NCI-H69 (cell line): Measurements from ENCODE around the gene VEZT.

Source experiments
- DNase-seq: peaks from one replicate; lab custom pipeline; 2025; lab: John Stamatoyannopoulos, UW

The VEZT gene, protein sequence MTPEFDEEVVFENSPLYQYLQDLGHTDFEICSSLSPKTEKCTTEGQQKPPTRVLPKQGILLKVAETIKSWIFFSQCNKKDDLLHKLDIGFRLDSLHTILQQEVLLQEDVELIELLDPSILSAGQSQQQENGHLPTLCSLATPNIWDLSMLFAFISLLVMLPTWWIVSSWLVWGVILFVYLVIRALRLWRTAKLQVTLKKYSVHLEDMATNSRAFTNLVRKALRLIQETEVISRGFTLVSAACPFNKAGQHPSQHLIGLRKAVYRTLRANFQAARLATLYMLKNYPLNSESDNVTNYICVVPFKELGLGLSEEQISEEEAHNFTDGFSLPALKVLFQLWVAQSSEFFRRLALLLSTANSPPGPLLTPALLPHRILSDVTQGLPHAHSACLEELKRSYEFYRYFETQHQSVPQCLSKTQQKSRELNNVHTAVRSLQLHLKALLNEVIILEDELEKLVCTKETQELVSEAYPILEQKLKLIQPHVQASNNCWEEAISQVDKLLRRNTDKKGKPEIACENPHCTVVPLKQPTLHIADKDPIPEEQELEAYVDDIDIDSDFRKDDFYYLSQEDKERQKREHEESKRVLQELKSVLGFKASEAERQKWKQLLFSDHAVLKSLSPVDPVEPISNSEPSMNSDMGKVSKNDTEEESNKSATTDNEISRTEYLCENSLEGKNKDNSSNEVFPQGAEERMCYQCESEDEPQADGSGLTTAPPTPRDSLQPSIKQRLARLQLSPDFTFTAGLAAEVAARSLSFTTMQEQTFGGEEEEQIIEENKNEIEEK

DNA sequence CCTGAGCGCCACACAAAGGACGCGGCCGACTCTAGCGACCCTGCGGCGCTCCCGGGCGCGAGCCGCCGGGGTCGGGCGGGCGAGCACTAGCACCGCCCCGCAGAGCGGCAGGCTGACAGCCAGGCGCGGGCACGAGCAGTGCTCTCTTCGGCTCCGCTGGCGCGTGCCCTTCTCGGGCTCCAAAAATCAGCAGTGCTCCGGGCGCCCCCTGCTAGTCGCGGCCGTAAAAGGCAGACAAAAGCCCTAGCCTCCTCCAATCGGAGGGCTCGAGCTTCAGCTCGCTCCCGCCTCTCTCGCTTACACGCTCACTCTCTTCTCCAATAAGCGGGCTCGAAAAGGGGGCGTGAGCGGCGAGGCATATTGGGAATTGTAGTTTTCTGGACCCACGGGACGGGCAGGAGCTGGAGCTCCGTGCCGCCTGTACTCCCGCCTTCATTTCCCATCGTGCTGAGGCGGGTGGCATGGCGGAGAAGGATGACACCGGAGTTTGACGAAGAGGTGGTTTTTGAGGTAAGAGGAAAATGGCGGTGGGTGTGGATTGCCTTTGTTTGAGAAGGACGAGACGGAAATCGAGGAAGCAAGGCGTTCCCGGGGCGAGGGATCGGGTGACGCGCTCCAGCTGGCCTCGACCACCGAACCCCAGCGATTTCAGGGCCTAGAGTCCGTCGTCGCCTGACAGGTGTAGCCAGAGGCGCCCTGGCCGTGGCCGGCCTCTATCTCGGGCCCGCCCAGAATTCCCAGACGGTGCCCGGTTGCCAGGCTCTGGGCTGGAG lies at the start of gene VEZT, which contains the start of gene FGD6:
Gene VEZT (plus strand): TSS at position 431 of the 773 bp plus-strand sequence. CDS start 44 bp downstream, at position 475.
Gene FGD6 (minus strand): TSS at position 91 of the 773 bp plus-strand sequence. CDS start 227 bp downstream, outside the sequence.
- DNase-seq, result peak; percentile 100

DNA sequence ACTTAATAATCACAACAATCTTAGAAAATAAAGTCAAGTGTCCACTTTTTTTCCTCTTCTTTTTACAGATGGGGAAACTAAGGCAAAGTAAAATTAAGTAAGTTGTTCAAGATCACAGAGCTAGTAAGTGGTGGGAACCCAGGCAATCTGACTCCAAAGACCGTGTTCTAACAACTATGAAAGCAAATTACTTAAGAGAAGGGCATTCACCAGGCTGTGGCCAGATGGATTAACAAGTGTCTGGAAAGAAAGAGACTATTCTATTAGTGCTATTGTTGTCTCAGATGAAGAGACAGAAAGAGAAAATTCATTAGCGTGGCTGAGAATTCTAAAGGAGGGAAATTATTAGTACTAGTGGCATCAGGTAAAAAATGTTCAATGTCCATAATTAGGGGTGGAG lies 48.9 kb upstream of the VEZT start:
- no peak for DNase-seq

DNA sequence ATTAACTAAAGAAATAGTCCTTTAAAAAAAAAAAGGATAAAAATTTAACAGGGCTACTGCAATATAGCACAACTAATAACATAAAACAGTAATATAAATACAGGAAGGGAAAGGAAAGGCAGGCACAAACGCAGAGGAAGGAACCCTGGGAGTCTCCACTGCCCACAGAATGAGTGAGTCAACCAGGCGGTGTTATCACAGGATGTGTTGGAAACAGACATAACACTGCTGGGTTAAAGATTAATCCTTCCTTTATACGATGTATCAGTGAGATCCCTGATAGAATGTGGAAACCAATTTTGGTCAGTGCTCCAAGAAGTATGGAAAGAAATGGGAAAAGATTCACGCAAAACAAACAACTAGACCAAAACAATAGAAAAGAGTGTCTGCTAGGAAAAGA lies 48.2 kb upstream of the VEZT start:
- no peak for DNase-seq

DNA sequence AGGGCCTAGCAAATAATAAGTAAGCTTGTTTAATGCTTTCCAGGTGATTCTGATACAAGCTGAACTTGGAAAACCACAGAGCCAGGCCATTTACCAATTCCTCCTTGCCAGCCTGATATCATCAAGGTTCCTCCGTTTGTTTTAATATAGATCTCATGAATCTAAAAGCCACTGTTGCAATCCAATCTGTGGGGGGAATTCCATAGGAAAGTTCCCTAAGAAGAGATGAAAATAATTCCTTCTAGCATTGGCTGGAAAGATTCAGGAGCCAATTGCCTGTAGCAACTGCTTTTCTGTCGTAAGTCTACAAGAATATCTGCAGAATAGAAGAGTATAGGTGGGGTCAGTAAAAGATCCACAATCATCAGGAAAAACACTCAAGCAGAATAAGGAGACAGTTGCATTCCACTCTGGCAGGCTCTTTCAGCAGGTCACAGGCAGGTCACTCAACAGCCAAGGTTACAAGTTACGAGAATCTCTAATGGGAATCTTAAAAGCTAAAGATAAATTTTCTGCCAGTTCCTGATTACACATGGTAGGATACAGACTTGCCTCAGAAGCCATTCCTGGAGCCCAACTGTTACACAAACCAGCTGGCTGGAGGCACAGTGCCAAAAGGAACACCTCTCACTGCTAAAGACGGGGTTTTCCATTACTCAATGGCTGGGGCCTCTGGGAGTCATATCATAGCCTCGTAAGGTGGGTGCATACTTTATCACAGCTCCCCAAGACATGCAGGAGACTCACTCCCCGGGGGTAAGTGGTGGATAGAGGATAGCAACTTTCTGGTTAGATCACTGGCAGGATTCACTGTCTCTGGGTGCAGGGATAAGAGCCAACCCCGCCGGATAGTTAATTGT lies 44.0 kb upstream of the VEZT start:
- DNase-seq, result peak; percentile 85

DNA sequence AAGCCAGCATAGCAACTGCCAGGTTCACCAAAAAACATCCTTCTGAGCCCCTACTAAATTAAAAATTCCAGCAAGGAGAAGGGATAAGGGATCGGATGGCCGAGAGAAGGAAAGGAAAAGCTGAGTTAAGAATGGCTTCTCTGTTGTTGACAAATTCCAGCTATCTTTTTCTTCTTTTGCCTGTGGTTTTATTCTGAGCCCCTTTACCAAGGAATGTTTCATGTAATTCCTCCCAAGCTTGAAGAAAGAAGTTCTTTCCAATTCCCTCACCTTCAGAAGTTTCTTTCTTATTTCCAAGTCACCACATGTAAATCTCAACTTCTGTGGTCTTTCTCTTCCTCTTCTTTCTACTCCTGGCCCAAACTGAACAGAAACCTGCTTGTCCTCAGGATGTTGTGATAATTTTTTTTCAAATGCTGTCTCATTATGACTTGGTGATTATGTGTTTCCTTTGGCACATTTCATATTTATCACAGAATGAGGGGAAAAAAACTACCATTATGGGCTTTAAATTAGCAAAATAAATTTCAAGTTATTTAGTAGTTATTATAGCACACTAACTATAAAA lies 40.3 kb upstream of the VEZT start:
- DNase-seq, result no peak

DNA sequence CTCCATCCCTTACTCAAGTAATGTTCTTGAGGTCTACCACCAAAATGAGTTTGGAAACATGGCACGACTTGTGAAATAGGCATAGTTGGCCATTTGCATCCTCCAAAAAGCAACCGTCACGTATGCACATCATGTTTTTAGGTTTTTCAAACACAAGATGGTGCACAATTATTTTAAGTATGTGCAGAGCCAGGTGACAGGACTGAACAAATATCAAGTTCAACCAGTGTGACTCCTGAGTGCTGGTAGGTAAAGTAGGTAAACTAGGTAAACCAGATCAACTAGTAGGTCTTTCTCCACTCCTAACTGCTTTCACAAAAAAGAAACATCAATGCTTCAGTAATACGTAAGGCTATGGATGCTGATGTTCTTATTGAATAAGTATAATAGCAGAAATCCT lies 39.5 kb upstream of the VEZT start:
- DNase-seq, result no peak

DNA sequence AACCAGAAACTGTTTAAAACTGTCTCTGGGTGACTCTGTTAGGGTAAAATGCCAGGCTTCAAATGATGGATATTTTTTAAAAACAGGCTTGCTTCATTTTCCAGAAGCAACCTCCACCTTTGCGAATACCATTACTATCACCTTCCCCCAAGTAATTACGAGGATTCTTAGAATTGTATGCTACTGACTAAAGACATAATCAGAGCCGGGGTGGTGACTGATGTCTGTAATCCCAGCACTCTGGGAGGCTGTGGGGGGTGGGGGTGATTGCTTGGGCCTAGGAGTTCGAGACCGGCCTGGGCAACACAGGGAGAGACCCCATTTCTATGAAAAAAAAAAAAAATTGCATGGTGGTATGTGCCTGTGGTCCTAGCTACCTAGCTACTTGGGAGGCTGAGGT lies 38.6 kb upstream of the VEZT start:
- DNase-seq, result no peak

DNA sequence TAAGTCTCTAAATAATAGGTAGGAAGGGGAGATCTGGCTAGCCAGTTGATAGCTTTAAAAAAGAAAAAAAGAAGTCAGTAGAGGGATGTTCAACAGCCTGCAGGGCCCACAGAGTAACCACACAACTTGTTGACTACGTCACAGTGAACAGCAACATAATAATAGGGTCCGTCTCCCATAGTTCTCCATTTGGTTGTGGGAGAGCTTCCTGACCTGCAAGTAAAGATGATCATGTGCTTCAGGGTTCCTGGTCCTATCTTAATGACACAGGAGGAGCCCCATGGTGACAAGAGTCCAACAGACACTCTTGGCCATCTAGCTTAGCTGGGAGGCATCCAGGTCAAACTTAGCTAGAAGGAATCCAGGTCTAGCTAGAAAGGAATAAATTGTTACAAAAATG lies 36.5 kb upstream of the VEZT start:
- peak; percentile 56 for DNase-seq

DNA sequence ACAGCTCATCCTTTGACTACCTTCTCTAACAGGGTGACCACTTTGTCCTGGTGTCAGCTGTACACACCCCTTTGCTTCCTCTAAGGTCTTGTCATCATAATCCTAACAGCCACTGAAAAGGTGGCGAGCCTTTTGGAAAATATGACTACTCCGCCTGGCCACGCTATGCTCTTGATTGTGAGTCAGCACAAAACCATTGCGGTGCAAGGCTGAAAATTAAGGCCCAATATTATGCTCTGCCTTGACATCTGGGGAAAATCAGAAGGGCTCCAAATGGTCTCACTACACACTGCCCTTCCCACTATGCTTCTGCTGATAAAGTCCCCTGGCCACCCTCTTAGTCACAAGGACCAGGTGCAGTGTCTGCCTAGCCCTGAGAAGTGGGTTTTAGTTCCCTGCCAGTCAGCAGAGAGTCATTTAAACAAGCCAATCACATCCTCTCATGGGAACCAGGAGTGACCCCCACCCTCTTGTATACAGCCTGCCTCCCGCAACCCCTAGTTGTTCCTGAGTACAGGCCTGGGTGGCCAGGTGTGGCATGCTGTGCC lies 34.7 kb upstream of the VEZT start:
- DNase-seq, result no peak

DNA sequence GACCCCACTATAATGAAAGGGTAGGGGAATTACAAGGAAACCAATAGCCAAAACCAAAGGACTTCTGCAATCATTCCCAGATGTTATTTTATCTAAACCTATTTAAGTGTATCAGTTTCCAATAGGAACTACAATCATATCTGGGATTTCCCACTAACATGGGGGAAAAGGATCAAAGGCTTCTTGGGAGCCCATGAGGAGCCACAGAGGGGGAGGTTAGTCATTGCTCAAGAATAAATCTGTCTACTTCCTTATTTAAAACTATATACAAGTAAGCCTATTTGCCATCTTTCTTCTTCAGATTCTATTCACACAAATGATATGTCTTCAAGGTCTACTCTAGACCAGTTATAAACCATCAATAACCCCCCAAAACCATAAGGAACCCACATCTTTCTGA lies 33.5 kb upstream of the VEZT start:
- DNase-seq, result no peak

DNA sequence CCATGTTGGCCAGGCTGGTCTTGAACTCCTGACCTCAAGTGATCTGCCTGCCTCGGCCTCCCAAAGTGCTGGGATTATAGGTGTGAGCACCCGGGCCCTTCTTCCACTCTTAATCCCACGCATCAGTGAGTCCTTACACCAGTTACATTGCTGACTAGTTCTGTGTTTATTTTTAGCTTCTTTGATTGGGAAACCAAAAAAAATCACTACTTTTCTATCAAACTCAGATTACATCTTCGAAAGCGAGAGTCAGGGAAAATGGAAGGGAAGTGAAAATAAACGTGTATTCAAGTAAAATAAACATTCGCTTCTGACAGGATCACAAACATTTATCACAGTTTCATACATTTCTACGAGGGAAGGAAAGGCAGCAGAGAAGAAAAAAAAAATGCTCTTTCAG lies 32.5 kb upstream of the VEZT start:
- DNase-seq, result no peak

DNA sequence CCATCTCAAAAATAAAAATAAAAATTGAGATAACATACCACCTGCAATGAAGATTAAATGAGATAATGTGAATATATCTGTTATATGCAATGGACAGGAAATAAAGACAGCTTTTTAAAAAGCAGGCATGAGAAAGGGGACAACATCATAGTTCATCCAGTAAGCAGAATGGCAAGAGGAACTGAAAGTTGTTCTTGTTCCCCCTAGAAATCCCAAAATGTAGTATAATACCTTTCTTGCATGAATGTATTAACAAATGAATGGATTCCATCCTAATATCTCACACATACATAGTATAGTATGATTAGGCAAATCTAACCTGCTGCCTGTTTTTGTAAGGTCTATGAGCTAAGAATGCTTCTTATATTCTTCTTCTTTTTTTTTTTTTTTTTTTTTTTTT lies 31.8 kb upstream of the VEZT start:
- no peak for DNase-seq

DNA sequence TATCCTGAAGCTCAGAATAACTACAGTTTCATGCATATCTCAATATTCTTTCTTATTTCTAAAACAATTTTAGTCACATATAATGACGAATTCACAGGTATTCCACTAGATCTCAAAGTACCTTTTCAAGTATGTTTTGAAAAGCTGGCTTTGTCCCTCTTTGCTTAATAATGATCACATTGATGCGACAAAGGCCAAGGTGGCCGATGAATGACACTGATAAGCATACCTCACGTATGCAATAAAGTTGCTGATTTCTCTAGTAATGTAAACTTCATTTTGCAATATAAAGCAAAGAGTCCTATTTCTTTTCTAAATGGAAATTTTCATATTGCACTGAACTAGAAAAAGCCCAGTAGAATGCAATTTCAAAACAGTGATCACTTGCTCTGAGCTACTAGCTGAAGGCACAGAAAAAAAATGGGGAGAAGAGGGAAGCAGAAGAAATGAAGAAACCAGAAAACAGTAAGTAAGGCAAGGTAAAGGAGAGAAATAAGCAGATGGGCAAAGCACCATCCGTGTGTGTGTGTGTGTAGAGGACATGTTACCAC lies 29.7 kb upstream of the VEZT start:
- no peak for DNase-seq

DNA sequence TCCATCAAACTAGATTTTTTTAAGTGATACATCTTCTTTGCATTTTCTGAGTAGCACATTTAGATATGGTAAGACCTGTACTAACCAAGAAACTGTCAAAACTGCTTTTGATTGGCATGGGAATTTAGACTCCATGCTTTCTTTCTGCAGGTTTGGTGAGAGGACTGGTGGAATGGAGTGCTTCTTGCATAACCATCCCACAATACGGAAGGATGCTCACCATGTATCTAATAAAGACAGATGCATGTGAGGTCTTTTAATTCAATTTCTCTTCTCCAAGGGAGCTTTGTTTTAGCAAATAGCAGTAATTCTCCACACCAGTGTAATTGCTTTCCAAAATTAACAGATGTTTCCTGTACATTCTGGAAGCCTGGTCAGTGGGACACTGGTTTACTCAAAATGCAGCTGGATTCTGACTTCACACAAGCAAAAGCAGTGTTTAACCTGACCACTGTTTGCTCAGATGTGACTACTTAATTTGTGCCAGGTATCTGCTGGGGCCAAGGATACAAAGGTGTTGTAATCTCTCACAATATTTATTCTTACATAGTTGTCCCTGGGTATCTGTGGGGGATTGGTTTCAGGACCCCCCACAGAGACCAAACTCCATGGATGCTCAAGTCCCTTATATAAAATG lies 26.4 kb upstream of the VEZT start:
- peak; percentile 76 for DNase-seq

DNA sequence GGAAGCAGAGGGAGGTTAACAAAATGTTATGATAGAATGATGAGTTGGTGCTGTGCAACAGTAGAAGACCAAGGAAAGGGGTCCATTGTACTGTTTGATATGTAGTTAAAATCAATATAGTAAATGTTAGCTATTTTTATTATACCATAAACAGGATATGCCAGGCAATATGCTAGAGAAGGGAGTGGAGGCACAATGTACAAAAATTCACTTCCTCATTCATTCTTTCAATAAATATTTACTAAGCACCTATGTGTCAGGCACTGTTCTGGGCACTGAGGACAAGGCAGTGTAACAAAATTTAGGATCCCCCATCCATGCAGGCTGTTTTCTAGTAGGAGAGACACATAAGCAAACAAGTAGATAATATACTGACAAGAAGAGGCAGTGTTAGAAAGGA lies 25.3 kb upstream of the VEZT start:
- no peak for DNase-seq

DNA sequence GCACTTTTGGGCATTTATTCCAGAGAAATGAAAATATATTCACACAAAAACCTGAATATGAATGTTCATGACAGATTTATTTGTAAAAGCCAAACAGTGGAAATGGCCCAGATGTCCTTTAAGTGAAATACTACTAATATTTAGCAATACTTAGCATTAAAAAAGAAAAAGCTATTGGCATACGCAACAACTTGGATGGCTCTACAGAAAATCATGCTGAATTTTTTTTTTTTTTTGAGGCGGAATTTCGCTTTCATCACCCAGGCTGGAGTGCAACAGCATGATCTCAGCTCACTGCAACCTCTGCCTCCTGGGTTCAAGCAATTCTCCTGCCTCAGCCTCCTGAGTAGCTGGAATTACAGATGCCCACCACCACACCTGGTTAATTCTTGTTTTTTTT lies 24.5 kb upstream of the VEZT start:
- DNase-seq, result no peak

DNA sequence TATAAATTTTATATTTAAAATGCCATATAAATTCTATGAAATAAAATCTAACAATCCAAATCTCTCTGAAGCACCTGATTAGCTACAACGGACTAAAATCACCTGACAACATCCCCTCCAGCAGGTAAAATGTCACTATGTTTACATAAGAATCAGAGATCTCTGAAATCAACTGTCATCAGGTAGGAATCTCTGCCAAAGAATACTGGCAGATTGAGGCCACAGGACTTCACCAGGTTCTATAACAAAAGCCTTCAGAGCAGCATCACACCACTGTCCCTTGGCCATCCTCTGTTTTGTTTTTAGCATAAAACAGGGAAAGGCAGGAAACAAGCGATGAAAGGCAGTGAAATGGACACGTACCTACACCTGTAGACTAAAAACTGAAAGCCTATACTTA lies 22.5 kb upstream of the VEZT start:
- DNase-seq, result peak; percentile 86

DNA sequence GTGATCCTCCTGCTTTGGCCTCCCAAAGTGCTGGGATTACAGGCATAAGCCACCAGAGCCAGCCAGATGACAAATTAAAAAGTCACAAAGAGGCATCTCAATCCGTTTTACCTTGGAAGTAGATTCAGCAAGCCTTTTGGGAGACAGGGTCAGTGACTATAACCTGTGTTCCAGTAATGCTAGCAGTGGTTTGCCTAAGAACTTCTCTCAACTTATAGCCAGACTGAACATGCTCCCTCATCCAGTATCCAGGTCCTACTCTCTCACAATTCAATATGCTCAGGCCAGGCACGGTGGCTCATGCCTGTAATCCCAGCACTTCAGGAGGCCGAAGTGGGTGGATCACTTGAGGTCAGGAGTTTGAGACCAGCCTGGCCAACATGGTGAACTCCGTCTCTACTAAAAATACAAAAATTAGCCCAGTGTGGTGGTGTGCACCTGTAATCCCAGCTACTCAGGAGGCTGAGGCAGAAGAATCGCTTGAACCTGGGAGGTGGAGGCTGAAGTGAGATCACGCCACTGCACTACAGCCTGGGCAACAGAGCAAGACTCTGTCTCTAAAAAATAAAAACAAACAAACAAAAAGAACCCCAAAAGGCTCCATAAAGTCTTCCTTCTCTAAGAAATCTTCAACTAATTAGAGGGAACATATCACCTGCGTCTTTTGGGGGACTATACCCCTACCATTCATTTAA lies 20.6 kb upstream of the VEZT start:
- DNase-seq, result peak; percentile 10

DNA sequence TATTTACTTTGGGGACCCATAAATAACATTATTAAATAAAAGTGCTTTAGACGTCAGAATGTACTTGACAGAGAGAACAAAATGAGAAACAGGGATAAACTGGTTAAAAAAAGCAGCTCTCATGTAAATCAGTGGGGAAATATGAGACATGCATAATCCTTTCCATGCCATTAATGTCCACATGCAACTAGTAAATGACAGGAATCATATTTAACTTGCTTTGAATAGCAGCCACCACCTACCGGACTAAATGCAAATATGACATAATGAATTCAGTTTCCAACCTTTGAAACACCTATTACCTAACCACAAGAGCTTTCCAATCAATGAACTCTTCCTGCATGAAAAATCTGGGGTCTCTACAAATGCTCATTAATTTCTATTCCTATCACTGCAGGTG lies 20.0 kb upstream of the VEZT start:
- DNase-seq, result peak; percentile 87
